Measurements from ENCODE around the gene SMYD5.

Gene SMYD5

GRCh38 chr2:73269686-73270465 lies 55.8 kb downstream of the SMYD5 start:
- DNase-seq = peak in 1 of 10 donors; percentile 75
- intact Hi-C loops (cut with DNase I) = no loop called here

DNA sequence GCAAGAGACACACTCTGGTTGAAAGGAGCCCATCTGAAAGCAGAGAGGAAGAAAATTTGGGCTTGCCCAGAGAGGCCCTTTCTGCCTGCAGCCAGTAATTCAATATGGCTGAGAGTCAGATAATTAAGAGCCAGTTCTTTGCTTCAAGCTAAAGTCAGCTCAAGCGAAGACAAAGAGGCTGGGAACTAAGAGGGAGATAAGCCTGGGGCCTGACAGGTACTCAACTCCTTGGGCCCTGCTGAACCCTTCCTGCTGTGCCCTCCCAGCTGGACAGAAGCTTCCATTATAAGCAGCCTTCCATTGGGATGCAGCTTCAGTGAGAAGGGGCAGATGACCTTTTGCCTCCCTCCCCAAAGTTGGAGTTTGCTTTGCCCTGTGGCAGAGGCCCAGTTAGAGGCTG lies 58.2 kb downstream of the SMYD5 start:
- intact Hi-C loops (cut with DNase I) = no loop called here
- no peak for DNase-seq

Measured in posterior cingulate gyrus (tissue), 11 donors.